HG03175 (cell line): Measurements from ENCODE around the gene AFF3.
"Not testable (repeated sequence)": the region's sequence is repeated elsewhere in the genome, so short reads cannot be mapped to it uniquely, and the experiment has no call there.

ENCODE experiments used
- ATAC-seq: cut with Tn5 transposase; IDR thresholded peaks from one replicate; pipeline ENCODE4 v1.9.1; 2021; ENCODE audit warnings: mild to moderate bottlenecking, moderate library complexity; ENCODE audit not compliant: unreplicated experiment

The AFF3 gene

DNA sequence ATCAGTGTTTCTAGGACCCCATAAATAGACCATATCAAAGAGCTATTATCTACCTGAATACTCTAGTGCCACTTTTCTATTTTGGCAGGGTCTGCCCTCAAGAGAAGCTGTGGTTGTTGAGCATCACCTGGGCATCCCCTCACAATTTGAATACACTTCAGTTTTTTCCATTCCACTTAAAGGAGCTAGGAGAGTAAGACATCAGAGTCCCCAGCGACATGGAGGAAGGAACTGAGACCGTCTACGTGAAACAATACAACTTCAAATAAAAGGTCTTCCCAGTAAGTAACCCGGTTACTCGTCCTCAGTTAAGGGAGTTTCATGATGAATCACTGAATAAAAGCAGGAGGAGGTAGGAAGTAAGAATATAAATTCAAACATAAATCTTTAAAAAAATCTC lies 206.7 kb downstream of the AFF3 start:
- no peak for ATAC-seq

DNA sequence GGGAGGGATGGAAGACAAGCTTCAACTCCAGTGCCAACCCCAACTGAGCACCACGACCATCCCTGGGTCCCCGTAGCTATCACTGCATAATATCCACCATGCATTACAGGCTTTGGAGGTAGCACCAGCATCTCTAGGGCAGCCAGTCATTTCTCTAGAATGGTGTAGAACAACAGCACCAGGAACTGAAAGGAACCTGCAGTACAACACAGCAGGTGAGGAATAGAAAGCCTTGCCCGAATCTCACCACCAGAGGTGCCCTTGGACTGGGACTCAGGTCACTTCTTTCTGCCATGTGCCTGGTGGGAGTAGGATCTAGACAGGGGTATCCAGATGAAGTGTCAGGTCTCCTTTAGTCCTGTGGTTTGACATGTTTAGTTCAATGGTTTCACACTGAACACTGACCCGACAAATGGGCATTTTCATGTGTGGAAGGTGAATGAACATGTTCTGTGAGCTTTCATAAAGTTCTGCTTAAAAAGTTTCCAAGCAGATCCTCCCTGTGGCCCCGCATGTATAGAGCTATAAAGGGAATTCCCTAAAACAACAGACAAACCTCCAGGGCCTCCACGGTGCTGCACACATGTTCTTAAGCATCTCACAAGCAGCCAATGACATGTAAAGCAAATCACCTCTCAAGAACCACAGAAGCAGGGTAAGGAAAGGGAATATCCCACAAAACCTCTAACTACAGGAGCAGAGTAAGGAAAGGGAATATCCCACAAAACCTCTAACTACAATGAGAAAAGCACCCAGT lies 208.3 kb downstream of the AFF3 start:
- ATAC-seq = no peak

DNA sequence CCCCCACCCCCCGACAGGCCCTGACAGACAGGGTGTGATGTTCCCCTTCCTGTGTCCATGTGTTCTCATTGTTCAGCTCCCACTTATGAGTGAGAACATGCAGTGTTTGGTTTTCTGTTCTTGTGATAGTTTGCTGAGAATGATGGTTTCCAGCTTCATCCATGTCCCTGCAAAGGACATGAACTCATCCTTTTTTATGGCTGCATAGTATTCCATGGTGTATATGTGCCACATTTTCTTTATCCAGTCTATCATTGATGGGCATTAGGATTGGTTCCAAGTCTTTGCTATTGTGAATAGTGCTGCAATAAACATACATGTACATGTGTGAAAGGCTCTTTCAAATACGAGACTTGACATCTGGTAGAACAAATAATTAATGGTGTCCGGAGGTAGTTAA lies 208.9 kb downstream of the AFF3 start:
- not testable (repeated sequence) for ATAC-seq

DNA sequence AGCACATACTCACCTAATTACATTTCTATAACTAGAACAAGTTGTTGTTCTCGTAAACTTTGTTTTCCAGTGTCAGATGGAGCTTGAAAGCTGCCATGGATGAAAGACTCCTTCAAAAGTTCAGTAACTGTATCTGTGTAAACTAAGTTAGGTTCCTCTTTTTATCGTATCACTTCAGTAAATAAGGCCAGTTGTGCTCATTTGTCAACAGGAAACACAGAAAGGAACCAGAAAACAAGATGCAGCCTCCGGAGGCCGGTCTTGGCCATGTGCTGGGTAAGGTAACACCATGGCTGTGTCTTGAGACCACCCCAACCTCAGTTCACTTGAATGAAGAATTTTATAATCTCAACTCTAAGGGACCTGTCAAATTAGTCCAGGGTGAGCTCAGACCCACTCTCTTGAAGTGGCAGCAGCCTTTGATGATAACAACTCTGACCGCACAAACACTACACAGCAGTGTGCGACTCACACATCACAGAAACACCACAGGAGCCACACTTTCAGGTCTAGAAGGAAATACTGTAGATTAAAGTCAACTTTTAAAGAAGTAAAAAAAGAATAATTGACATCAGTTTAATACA lies 213.8 kb downstream of the AFF3 start:
- ATAC-seq = no peak

DNA sequence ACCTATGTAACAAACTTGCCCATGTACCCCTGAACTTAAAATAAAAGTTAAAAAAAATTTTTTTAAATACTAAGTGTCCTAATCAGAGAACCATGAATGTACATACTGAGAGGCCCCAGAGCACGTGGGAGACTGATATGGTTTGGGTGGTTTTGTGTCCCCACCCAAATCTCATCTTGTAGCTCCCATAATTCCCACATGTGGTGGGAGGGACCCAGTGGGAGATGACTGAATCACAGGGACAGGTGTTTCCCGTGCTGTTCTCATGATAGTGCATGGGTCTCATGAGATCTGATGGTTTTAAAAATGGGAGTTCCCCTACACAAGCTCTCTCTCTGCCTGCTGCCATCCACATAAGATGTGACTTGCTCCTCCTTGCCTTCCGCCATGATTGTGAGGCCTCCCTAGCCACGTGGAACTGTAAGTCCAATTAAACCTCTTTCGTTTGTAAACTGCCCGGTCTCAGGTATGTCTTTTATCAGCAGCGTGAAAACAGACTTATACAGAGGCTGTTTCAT lies 214.6 kb downstream of the AFF3 start:
- ATAC-seq = not testable (repeated sequence)

DNA sequence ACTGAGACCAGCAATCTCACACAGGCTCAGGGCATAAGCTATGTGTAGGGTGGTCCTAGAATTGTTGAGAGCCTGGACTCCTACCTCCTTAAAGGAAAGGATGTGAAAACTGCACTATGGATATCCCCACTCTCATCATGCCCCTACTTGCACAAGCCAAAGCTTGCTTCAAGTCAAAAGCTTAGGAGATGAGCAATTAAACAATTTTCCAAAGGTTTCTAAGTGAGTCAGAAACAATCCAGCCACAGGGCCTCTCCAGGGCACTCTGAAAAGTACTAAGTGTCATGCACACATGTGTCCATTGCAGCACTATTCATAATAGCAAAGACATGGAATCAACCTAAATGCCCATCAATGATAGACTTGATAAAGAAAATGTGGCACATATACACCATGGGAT lies 215.4 kb downstream of the AFF3 start:
- ATAC-seq = no peak

DNA sequence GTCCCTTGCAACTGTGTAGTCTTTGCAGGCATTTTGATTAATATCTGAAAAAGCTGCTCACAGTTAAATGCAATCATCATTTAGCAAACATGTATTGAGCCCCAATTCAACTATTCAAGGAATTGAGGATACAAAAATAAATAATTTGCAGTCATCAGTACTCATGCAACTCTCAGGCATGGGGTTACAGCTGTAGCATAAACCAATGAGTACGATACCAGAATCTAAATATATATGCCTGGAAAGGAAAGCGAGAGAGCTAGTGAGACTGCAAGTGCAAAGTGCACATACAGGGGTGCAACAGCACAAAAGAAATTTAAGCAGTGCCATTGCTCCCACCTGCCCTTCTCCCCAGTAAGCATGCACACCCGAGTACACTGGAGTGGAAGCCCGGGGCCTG lies 216.4 kb downstream of the AFF3 start:
- no peak for ATAC-seq

DNA sequence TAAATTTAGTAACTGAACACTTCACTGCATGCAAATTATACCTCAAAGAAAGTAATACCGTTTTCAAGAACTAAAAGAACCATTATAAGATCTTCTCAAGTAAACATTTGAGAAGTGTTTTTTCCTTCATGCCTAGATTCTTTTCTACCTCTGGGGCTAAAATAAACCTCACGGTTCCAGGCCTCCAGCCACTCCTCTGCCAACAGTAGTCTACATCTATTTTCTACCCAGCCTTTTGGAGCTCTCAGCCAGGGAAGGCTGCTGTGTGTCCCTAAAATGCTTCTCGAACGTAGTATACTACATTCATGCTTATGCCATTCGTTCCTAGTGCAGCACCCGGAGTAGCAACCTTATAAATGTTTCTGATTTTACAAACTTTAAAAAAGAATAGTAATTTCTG lies 219.7 kb downstream of the AFF3 start:
- no peak for ATAC-seq

DNA sequence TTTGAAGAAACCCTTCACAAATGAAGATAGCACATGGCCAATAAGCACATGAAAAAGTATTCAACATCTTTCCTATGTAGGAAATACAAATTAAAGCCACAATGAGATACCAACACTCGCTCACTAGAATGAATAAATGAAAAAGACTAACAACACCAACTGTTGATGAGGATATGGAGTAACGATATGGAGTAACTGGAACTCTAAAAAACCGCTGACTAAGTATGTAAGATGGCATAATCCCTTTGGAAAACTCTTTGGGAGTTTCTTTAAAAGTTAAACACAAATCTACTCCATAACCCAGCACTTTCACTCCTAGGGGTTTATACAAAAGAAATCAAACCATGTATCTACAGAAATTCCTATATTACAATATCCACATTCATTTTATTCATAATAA lies 220.5 kb downstream of the AFF3 start:
- no peak for ATAC-seq

DNA sequence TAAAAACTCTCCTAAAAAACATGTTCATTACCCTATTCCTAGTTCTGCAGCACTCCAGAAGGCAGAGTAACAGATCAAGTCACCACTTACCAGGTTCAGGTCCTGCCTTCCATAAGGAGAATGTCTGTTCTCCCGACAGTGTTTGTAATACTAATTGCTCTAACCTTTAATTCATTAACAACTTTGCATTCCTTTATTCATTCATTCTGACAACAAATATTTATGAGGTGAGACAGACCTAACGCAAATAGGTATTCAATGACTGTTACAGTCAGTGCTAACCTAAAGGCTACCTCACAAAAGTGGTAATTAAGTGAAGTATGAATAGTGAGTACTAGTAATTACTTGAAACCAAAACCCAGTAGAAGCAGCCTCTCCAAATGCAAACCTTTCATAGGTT lies 224.0 kb downstream of the AFF3 start:
- ATAC-seq = no peak

DNA sequence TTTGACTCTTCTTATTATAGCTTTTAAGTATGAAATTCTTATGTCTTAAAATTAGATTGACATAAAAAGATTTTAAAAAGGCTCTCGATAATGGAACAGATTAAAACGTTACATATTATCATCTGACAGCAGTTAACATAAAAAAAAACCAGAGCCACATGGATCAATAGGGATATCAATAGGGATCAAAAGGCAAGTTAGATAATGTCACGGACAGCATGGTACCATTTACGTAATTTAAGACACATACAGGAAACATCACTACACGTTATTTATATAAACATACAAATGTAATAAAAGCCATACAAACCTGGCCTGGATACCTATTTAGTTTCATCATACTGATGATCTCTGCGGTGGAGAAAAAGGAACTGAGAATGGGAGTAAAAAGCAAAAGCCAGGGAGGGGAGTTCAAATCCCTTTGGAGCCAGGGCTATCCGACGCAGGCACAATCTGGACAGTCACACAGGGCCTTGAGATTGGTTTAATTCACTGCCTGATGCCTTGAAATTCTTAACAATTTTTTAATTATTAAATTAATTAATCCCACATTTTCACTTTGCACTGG lies 227.2 kb downstream of the AFF3 start:
- ATAC-seq = no peak

DNA sequence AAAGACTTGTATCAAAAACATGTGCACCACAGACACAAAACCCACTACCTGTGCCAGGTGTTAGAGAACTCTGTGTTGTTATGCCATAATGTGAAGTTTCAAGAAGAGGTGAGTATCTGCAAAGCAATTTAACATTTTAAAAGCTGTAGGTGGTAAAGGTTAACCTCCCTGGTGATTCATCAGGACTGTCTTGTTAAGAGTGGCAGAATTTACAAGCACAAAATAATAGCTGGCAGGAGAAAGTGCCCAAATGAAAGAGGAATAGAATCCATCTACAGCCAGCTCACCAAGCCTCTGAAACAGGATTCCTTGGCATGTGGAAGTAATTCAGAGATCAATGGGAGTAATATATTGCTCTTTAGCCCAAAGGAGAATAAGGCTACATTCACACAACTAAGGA lies 230.7 kb downstream of the AFF3 start:
- no peak for ATAC-seq

DNA sequence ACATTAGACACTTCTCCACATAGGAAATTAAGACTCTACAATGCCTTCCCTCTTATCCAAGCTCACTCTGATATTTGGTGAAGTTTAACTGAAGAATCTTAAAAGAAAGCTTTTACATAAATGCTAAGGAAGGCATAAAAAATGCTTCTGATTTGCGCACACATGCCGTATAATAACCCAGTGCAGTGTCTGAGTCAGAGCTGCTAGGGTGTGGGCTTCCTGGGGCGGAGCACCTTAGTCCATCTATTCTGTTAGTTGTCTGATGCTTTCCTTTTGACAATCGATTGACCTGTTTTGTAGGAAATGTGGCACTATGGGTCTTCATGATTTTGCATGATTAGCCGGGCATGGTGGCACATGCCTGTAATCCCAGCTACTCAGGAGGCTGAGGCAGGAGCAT lies 231.5 kb downstream of the AFF3 start:
- ATAC-seq = no peak

DNA sequence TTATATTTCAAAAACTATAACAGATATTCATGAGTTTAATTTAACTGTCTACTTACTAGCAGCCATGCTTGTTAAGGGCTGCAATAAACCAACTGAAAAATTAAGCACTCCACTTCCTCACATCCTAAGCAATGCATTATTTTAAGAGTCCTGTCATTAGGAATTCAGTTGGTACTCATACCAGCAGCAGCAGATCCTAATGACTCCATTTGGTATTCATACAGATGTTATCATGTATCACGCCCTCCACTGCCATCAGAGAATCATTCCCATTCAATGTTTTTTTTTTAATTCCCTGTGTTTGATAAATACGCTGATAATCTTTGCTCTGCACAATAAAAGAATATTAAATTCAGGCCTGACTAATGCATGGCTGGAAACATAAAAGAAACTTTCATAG lies 236.8 kb downstream of the AFF3 start:
- no peak for ATAC-seq

DNA sequence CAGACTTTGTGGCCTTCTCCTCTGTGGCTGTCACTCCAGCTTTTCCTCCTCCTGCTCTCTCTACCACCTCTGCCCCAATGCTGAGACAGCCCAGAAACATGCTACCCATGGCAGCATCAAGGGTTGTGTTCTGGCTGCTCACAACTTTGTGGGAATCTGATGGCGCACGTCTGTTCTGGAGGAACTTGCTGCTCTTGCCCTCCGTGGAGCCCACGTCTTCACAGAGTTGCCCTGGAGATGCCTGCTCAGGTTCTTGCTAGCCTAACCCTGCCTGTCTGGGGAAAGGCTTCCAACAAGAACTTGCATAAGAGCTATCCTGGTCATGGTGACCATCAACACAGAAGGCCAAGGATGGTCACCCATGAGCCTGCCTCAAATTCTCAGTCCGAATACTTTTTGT lies 237.4 kb downstream of the AFF3 start:
- ATAC-seq = no peak

DNA sequence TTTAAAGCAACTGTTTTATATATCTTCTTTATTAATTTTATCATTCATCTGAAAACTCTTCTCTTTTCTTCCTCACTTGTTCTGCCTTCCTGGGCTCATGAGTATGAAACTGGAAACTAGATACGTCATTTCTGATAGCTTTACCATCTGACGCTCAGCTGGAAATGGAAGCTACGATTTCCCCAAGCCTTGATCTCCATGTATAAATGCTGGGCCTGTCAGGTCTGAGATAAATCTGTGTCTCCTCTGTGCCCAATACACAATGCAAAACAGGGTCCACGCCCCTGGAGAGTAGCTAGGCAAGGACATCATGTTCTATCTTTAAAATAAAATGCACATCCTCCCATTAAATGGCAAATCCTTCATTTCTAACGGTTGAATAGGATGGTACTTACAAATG lies 238.4 kb downstream of the AFF3 start:
- no peak for ATAC-seq

DNA sequence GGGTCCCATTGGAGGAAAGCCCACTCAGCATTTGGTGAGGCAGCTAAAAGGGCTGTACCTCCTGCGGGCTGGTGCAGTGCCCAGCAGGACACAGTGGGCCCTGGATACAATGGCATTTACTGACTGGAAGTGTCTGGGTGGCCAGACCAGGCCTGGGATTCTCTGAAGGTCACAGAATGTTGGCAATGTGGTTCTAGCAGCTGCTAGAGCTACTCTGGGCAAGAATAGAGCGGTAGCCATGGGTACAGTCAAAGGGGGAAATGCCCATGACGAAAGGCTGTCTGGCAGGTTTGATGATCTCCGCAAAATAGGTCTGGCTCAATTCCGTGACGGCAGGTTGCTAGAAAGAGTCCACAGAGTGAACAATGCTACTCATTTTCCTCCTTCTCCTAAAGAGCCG lies 241.8 kb downstream of the AFF3 start:
- ATAC-seq = no peak

DNA sequence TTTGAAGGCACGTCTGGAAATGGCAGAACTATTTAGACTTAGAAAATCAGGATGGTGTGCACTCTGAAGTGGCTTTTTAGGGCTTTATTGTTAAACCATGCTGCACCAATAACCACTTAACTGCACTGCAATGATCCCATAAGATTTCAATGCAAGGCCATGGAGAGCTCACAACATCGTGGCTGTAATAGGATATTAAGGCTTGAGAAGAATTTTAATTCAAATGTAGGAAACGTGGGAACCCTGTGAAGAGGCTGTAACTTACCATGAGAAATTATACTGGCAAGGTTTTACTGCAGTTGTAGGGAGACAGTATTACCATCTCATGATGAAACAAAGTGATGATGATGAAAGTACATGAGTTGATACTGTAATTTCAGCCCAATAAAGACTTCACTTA lies 242.5 kb downstream of the AFF3 start:
- no peak for ATAC-seq

DNA sequence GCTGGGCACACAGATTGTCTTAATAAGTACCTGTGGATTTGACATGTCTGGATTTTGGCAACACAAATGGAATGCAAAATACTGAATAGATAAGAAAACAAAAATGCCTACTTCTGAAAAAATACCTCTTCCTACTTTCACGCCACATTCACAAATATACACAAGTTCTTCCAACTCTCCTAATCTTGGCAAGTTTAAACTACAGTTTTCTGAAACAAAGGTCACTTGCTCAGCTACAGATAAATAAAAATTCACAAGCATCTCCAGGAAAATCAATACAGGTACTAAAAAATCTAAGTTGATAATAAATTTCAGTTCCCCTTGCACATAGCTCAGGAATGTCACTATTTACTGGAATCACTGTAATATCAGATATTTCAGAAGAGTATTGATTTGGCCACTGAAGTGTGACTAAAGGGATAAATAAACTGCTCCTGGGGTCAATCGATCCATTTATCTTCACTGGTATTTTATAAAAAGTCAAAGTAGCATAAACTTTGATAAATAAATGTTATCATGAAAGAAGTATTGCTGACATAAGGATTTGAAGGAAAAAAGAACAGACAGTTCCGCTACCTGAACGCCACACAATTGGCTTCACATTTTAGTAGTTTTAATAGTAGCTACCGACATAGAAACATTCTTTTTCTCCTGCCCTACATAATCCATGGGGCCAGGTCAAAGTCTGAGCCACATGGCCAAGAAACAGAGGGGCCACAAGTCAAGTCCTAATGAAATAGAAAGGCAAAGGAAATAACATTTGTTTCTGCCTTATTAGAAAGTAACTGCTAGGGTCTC lies 243.1 kb downstream of the AFF3 start:
- no peak for ATAC-seq

DNA sequence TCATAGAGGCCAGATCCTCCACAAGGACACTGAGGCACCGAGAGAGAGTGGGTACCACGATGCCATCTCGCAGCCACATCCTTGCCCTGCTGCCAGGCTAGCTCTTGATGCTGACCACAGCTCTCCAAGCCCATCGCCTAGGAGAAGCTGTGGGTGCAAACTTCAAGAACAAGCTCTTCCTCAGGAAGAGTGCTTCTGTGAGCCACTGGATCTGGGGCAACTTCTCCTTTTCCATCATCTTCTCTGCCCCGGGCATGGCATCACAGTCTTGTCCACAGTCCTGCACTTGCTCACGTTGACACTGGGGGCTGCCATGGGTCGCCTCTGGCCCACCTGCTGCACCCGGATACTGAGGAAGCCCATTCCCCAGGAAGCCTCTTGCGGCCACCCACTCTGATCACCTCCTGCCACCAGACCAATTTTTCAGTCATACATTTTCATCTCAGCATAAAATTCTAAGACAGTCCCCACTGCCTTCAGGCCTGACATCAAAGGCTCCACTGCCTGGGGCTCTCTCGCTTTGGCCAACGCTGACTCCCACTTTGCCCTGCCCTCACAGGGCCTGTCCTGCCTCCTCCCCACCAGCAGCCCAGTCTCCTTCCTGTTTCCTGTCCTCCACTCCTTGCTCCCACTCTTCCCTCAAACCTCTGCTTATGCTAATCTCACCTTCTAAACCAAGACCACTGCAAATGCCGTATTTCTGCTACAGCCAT lies 243.9 kb downstream of the AFF3 start:
- no peak for ATAC-seq

DNA sequence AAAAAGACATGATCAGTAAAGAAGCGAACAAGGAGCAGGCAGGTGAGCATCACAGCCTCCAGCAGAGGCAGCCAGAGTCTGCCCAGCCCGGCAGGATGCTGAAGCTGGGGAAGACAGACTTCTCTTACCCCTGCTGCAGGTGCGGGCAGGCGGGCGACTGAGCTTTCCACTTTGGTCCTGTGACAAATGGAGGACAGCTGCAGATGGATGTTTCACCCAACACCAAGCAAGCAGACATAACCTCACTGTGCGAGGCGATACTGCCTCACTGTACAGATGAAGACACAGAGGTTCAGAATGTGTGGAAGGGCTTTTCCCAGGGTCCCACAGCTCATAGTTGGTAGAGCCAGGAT lies 251.0 kb downstream of the AFF3 start:
- no peak for ATAC-seq
